Measurements from ENCODE around the gene SH3BP1. TPM values are rescaled to one million over a fixed set of nuclear protein-coding genes. Genes with fewer than 3 reads are reported as not detected.

Gene SH3BP1
- polyA plus RNA-seq, 1 experiment, result 8.4 TPM

GRCh38 chr22:37623075-37624016 lies 16.1 kb upstream of the SH3BP1 start:
- no peaks in the 10 kb centered on the region; the same call in 1 of the 2 replicates for H3K9me3 ChIP-seq (ENCODE audit: control insufficient read depth, insufficient read depth, low read length)
- H3K27me3 ChIP-seq (ENCODE audit: control insufficient read depth, insufficient read depth, low read length), result no peaks in the 10 kb centered on the region
- no peak overlapping the region for H3K27ac ChIP-seq (ENCODE audit: low read depth, low read length)
- DNase-seq (ENCODE audit: low read depth, low spot score), result no peak
- TF ChIP-seq, protein P1, sequence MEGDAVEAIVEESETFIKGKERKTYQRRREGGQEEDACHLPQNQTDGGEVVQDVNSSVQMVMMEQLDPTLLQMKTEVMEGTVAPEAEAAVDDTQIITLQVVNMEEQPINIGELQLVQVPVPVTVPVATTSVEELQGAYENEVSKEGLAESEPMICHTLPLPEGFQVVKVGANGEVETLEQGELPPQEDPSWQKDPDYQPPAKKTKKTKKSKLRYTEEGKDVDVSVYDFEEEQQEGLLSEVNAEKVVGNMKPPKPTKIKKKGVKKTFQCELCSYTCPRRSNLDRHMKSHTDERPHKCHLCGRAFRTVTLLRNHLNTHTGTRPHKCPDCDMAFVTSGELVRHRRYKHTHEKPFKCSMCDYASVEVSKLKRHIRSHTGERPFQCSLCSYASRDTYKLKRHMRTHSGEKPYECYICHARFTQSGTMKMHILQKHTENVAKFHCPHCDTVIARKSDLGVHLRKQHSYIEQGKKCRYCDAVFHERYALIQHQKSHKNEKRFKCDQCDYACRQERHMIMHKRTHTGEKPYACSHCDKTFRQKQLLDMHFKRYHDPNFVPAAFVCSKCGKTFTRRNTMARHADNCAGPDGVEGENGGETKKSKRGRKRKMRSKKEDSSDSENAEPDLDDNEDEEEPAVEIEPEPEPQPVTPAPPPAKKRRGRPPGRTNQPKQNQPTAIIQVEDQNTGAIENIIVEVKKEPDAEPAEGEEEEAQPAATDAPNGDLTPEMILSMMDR (IDR thresholded peaks at IDR 0.05; ENCODE audit: low read depth, low read length), result peak; percentile 77
- no peak overlapping the region for H3K4me3 ChIP-seq (ENCODE audit: low read depth, low read length)
- CTCF ChIA-PET, result interaction anchor here (0.6 to 1.2 kb wide), 13 partner anchors 9 to 169 kb away, joined by 3 to 7 read pairs (median 3); partner anchors contain the start of gene SH3BP1
- POLR2A ChIA-PET, result interaction anchor here (0.6 to 1.0 kb wide), 2 partner anchors 10 to 16 kb away, joined by 3 read pairs; no protein-coding TSS in a partner anchor

DNA sequence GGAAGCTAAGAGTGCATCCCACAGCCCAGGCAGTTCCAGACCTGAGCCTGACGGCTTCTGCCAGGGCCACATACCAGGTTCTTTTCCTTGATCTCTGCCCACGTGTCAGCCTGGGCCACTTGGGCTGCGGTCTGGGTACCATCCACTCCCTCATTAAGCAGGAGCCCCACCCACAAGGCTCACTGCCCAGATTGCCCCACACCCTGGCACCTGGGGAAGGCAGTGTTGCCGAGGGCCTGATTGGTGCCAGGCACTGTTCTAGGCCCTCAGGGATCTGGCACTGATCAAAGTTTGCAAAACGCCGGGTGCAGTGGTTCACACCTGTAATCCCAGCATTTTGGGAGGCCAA lies 15.5 kb upstream of the SH3BP1 start:
- no peak overlapping the region for H3K27ac ChIP-seq (ENCODE audit: low read depth, low read length)
- POLR2A ChIA-PET, result no interaction called here
- no peaks in the 10 kb centered on the region for H3K27me3 ChIP-seq (ENCODE audit: control insufficient read depth, insufficient read depth, low read length)
- H3K9me3 ChIP-seq (ENCODE audit: control insufficient read depth, insufficient read depth, low read length), result no peaks in the 10 kb centered on the region; the same call in 1 of the 2 replicates
- no peak for DNase-seq (ENCODE audit: low read depth, low spot score)
- CTCF ChIA-PET, result interaction anchor here (0.6 to 1.2 kb wide), 10 partner anchors 9 to 71 kb away, joined by 3 to 5 read pairs (median 3); partner anchors contain the start of gene SH3BP1
- H3K4me3 ChIP-seq (ENCODE audit: low read depth, low read length), result no peak overlapping the region
- TF ChIP-seq, protein P1 (IDR thresholded peaks at IDR 0.05; ENCODE audit: low read depth, low read length), result no peak

- CTCF ChIA-PET, result interaction anchor here (0.7 to 2.6 kb wide), 7 partner anchors 8 to 71 kb away, joined by 3 to 10 read pairs (median 5); no protein-coding TSS in a partner anchor
- POLR2A ChIA-PET, result interaction anchor here (0.9 to 1.5 kb wide), 3 partner anchors 8 to 15 kb away, joined by 3 to 4 read pairs (median 3); no protein-coding TSS in a partner anchor
- no peaks in the 10 kb centered on the region for H3K27me3 ChIP-seq (ENCODE audit: control insufficient read depth, insufficient read depth, low read length)
- no peak for DNase-seq (ENCODE audit: low read depth, low spot score)
- no peak overlapping the region for H3K4me3 ChIP-seq (ENCODE audit: low read depth, low read length)
- TF ChIP-seq, protein P1 (IDR thresholded peaks at IDR 0.05; ENCODE audit: low read depth, low read length), result no peak
- peak overlapping the region; percentile 21 for H3K27ac ChIP-seq (ENCODE audit: low read depth, low read length)
- H3K9me3 ChIP-seq (ENCODE audit: control insufficient read depth, insufficient read depth, low read length), result no peaks in the 10 kb centered on the region; the same call in 1 of the 2 replicates
Measured at GRCh38 chr22:37624876-37625275, 14.6 kb upstream of the SH3BP1 start.

GRCh38 chr22:37625737-37626136 lies 13.7 kb upstream of the SH3BP1 start:
- no peak overlapping the region for H3K4me3 ChIP-seq (ENCODE audit: low read depth, low read length)
- ChIA-PET POLR2A (interaction anchor here (1.5 kb wide), 1 partner anchor 12 kb away, joined by 3 read pairs; no protein-coding TSS in a partner anchor), CTCF (interaction anchor here (0.7 to 2.6 kb wide), 6 partner anchors 8 to 70 kb away, joined by 3 to 10 read pairs (median 4); no protein-coding TSS in a partner anchor)
- H3K9me3 ChIP-seq (ENCODE audit: control insufficient read depth, insufficient read depth, low read length), result no peaks in the 10 kb centered on the region; the same call in 1 of the 2 replicates
- no peak overlapping the region for H3K27ac ChIP-seq (ENCODE audit: low read depth, low read length)
- H3K27me3 ChIP-seq (ENCODE audit: control insufficient read depth, insufficient read depth, low read length), result no peaks in the 10 kb centered on the region
- TF ChIP-seq, protein P1 (IDR thresholded peaks at IDR 0.05; ENCODE audit: low read depth, low read length), result no peak
- no peak for DNase-seq (ENCODE audit: low read depth, low spot score)
